GM19455 (cell line): ENCODE results near the gene NEU4.
"Not testable (repeated sequence)": the region's sequence is repeated elsewhere in the genome, so short reads cannot be mapped to it uniquely, and the experiment has no call there.

Experiments used
- ATAC-seq: cut with Tn5 transposase; IDR thresholded peaks from one replicate; pipeline ENCODE4 v1.9.1; 2021; ENCODE audit not compliant: unreplicated experiment

NEU4 gene

GRCh38 chr2:241775223-241776177, 33.5 kb upstream of the NEU4 start:
- ATAC-seq: no peak

- no peak for ATAC-seq
Observed at GRCh38 chr2:241776336-241777169, 32.4 kb upstream of the NEU4 start, which contains the start of gene GAL3ST2. TSS of gene GAL3ST2 (plus strand) at chr2:241776822. CDS start at chr2:241776956, 134 bp downstream.

DNA sequence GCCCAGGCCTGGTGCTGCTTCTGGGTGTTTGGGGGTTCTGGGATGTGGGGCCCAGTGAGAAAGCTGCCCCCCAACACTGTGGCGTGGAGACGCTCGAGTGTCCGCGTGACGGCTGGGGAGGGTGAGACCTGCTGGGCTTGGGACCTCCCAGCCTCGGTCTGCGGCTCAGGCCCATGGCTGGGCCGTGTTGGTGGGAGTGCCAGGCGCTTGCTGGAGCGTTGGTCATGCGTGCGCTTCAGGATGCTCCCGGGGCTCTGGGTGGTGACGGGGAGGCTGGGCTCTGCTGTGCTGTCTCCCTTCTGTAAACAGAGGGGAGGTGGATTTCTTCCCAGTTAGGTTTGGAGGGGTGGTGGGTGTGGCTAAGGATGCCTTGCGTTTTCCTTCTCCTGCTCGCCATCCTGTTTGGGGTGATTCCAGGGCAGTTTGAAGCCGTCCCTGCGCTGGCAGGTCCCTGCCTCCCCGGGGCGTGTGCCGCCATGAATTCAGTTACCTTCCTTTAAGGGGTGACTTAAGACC, 31.8 kb upstream of the NEU4 start:
- ATAC-seq: no peak

- no peak for ATAC-seq
Observed at GRCh38 chr2:241777686-241778627, 31.0 kb upstream of the NEU4 start.

DNA sequence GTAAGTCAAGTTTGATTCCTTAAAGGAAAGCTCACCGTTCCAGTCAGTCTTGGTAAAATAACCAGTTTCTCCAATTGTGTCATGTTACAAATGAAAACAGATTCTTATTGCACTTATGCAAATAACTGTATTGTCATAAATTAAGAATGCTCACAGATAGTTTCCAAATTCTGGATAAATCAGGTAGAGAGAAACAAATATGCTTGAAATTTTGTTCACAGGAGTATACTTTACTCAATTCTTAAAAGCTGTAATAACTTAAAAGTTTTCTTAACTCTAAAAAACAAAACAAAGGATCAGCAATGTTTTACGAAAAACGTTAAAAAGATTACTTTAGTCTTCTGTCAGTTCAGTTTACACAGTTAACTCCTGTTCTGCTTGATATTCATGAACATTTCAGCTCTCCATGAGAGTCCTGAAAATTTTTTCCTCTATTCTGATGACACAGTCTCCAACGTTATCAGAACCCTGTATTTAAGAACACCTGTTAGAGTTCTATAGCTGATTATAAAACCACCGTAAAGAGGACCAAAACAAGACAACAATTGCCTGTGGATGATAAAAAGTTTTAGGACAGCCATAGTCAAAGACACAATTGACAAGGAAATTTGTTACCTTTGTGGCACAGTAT, 27.9 kb upstream of the NEU4 start:
- no peak for ATAC-seq

DNA sequence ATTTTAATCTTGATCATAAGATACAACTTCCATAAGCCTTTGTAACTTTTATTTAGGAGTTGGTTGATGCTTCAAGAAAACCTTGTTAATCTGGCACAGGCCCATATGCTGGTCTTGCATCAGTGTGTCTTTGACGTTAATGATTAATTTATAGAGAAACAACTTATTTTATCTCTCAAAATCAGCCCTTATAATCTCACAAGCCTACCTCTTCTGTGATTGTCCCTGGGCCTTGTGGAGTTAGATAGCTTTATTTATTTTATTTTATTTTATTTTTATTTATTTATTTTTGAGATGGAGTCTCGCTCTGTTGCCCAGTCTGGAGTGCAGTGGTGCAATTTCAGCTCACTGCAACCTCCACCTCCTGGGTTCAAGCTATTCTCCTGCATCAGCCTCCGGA, 26.9 kb upstream of the NEU4 start:
- not testable (repeated sequence) for ATAC-seq

DNA sequence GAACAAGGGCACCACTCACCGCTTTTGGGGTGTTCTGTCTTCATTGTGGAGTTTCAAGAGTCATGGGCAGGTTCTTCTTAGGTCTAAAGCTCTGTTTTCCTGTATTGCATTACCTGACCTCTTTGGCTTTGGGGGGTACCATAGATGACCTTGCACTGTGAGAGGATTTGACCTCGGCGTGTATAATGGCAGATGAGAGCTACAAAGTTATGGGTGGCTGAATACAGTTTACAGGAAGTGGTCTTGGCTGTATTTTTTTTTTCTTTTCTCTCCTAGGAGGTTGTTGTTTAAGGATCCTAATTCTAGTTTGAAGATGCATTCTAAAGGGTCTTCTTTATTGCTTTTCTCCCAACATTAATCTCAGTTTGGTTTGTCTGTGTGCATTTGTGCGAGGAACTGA, 20.9 kb upstream of the NEU4 start:
- ATAC-seq: no peak

DNA sequence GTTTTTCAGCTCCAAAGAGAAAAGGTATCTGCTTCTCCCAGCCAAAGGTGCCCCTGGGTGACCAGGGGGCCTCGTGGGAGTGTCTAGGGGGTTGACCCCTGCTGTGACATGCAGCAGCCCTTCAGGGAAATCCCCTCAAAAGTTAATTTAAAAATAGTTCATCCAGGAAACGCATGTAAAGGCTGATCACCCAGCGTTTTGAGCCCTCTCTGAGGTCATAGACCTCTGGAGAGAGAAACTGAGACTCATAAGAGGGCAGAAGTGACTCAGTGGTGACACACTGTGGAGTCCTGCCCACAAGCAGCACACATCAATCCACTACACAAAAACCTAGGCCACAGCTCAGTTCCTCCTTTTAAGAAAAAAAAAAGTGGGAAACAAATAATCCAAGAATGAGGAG, 20.4 kb upstream of the NEU4 start:
- ATAC-seq: no peak

DNA sequence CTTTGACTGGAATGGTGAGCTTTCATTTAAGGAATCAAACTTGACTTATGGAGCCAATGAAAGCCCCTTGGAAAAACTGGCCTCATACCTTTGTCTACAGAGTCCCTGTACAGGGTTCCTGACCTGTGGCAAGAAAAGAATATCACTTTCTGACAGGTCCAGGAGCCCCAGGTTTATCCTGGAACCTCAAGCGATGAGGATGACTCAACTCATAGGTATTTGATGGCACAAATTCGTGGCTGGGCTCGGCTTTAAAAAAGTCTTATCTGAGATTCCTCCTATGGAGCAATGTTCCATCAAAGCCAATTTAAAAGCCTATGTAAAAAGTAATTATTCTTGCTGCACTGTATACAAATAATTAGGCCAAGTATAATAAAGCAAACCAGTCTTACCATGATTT, 17.6 kb upstream of the NEU4 start:
- ATAC-seq: not testable (repeated sequence)

- no peak for ATAC-seq
Observed at GRCh38 chr2:241793385-241793784, 15.6 kb upstream of the NEU4 start.

DNA sequence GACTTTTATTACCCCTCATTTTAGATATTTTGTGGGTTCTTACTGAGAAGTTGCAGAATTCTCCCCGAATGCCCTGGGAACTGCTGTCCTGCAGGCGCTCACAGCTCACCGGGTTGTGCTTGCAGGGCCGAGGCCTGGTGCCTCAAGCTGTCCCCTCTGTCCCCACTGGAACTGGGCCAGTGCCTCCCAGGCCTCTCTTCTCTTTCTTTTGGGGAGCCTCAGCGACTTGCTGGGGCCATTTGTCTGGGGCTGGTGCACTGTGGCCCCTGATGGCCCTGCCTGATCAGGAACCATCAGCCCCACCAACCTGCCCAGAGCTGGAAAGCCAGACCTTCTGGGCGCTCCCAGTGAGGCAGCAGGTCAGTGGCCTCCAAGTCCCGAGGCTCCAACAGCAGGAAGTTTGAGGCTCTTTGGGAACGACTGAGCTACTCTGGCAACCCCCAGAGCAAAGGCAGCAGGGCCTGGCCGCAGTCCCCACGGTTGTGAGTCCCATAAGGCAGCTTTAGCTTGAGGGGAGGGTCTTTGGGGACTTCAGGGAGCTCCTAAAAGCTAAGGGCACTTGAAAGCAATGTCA, 14.7 kb upstream of the NEU4 start:
- no peak for ATAC-seq

- no peak for ATAC-seq
Observed at GRCh38 chr2:241795021-241795999, 13.7 kb upstream of the NEU4 start.

GRCh38 chr2:241796209-241796608, 12.8 kb upstream of the NEU4 start:
- ATAC-seq: no peak

DNA sequence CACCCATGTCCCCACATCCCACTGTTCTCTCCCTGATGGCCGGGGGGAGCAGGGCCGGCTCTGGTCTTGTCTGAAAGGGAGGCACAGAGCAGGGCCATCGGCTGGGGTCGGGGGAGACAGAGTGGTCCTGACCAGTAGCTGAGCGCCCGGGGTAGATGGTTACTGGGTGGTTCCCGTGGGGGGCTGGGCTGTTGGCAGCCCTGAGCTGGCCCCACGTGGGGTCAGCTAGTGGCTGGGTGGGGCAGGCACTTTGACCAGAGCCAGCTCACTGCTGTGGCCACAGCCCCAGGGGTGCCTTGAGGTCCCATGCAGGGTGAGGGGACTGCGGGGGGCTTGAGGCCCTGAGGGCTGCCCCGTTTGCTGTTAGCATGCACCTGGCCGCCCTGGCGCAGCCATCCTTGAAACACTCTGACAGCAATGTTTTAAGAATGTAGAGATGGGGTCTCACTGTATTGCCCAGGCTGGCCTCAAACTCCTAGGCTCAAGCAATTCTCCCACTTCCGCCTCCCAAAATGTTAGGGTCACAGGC, 12.3 kb upstream of the NEU4 start:
- no peak for ATAC-seq

- ATAC-seq: no peak
Observed at GRCh38 chr2:241797441-241798080, 11.4 kb upstream of the NEU4 start.

GRCh38 chr2:241798081-241798630, 10.8 kb upstream of the NEU4 start:
- ATAC-seq: no peak
